GM10266 (cell line): ENCODE data around the gene FRAS1.

Experiments
- DNase-seq: peaks from one replicate; pipeline ENCODE4 v3.0.0; 2012; ENCODE audit errors: extremely low spot score
- TF ChIP-seq, protein P1 (sequence below): IDR thresholded peaks from 2 replicates; pipeline ENCODE4 v1.5.1; 2012; ENCODE audit warnings: mild to moderate bottlenecking, low read depth; ENCODE audit not compliant: control insufficient read depth, insufficient read depth; ENCODE audit errors: missing control alignments

FRAS1 gene

DNA sequence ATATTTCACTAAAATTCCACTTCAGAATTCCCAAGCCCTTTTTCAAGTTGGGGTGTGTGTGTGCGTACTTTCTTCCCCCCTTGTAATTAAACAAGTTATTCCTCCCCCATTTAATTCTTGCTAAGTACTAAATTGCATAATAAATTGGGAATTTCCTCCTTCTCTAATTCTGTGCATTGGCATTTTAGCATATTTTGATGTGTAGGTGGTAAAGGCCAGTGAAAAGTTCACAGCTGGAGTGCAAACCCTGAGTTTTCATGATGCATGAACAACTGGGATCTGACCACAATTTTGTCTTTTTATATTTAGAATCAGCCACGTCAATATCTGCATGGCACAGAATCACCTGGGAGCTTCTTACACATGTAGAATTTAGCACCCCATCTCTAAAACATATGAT, 513.0 kb downstream of the FRAS1 start:
- TF ChIP-seq, protein P1, sequence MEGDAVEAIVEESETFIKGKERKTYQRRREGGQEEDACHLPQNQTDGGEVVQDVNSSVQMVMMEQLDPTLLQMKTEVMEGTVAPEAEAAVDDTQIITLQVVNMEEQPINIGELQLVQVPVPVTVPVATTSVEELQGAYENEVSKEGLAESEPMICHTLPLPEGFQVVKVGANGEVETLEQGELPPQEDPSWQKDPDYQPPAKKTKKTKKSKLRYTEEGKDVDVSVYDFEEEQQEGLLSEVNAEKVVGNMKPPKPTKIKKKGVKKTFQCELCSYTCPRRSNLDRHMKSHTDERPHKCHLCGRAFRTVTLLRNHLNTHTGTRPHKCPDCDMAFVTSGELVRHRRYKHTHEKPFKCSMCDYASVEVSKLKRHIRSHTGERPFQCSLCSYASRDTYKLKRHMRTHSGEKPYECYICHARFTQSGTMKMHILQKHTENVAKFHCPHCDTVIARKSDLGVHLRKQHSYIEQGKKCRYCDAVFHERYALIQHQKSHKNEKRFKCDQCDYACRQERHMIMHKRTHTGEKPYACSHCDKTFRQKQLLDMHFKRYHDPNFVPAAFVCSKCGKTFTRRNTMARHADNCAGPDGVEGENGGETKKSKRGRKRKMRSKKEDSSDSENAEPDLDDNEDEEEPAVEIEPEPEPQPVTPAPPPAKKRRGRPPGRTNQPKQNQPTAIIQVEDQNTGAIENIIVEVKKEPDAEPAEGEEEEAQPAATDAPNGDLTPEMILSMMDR = no peak

DNA sequence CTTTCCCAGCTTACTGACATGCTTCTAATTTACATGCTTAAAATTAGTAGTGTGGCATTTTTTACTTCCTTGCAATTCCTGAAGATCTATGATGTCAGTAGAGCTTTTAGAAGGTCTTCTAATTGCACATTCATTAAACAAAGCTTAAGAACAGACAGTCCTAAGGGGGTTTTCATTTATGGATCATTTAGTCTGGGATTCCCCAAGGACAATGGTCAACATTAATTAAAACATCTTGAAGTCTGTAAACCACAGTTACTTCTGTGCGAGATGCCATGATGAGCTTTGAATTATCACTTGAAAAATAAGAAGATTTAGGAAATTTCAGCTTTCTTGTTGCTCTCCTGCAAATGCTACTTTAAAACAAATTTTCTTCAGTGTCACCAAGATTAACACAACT, 514.7 kb downstream of the FRAS1 start:
- TF ChIP-seq, protein P1 = no peak
- DNase-seq = no peak

More for the DNA sequence above, 513.0 kb downstream of the FRAS1 start:
- DNase-seq = no peak

DNA sequence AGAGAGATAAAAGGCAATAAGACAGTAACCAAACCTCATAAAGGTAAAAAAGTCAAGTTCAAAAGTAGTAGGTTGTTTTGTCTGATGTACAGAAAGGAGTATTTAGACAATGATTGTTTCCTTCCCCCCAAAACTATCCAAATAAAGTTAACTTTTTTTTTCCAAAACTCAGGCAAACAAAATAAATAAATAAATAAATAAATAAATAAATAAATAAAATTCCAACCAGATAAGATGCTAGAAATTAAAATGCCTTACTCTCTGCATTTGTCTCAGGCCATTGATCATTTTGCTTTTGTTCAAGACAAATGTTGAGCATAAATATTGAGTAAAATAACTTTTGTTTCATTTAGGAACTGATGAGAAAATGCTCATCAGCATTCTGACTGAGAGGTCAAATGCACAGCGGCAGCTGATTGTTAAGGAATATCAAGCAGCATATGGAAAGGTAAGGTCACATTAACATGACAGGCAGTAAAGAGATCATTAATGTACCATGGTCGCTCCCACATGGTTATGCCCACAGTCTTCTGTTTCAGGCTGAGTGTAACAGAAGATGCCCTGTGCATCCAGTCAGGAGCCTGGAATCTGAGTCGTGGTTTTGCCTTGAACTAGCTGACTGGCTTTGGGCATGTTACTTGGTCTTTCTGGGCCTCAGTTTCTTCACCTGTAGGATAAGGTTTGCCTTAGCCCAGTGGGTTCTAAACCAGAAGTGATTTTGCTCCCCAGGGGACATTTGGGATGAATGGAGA, 521.7 kb downstream of the FRAS1 start:
- no peak for DNase-seq
- TF ChIP-seq, protein P1 = no peak

DNA sequence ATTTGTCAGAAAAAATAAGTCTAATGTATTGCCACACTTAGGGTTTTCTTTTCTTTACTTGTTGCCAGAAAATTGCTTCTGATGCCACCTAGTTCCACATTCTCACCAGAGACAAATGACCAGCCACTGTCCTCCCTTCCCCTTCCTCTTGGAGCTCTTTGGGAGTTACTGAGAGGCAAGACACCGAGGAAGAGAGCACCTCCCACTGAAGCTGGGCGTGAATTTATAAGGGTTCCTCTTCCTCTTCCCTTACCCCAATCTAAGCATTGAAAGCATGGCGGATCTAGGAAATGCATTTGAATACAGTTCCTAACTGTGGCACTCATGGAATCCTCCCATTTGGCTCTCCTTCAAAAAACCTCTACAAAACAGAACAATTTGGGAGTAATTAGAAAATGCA, 524.5 kb downstream of the FRAS1 start:
- no peak for DNase-seq
- TF ChIP-seq, protein P1 = no peak

DNA sequence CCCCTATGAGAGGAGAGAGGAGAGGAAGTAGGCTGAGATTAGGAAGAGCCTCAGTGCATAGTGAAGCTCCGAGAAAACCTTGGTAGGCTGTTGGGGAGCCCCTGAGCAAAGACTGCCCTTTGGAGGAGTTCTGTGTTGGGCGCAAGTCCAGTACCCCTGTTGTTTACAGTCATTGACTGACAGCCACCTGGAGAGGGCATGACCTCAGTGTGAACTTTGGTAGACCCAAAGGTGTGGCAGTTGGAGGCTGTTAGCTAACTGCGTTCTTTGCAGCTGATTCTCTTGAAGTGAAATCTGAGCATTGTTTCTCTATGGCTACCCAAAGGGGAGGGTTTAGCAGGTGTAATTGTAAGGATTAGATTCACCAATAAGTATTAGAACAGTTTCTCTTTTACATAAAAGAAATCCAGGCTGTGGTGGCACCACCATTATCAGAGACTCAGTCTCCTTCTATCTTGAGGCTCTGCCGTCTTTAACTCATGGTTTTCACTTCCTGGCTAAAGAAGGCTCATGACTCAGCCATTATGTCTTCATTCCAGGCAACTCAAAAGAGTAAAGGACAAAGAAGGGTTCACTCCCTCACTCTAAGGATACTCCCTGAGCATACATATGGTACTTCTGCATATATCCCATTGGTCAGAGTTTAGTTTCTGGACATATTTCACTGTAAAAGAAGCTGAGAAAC, 527.9 kb downstream of the FRAS1 start:
- DNase-seq = no peak
- TF ChIP-seq, protein P1 = no peak

DNA sequence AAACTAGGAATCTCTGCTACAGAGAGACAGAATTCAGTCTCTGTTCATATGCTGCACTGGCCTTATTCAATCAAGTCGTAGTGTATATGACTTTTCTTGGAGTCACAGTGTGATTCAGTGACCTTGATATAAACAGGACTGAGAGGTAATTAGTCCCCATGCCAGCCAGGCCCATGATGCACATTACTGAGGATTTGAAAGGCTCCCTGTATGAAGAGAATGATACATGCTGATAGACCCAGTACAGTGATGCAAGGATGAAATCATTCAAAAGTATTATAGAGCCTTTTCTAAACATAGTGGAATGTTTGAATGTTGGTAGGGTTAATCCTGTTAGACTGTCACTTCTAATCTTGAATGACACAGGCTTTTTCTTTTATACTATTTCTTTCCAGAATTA, 528.5 kb downstream of the FRAS1 start:
- no peak for DNase-seq
- TF ChIP-seq, protein P1 = no peak
